ENCODE results near the gene RAB5A. TPM values are rescaled to one million over a fixed set of nuclear protein-coding genes. Genes with fewer than 3 reads are reported as not detected.
"Not testable (repeated sequence)": the region's sequence is repeated elsewhere in the genome, so short reads cannot be mapped to it uniquely, and the experiment has no call there.

The RAB5A gene
- polyA plus RNA-seq (2012; ENCODE audit: missing spikeins) = 26.9 TPM

GRCh38 chr3:19946832-19947548 lies at the start of gene RAB5A:
Gene RAB5A (plus strand): TSS chr3:19947097. CDS start chr3:19950899, 3,802 bp downstream.
- TF ChIP-seq POLR2A (IDR thresholded peaks at IDR 0.05; ENCODE audit: low read depth, low read length) (peak; percentile 75), TAF1 (IDR thresholded peaks at IDR 0.05; ENCODE audit: borderline replicate concordance, low read depth, low read length) (peak; percentile 66; the same call in 1 of the 2 replicates), POLR2AphosphoS5 (IDR thresholded peaks at IDR 0.05; ENCODE audit: low read depth, low read length) (no peak; the same call in 1 of the 2 replicates)
- FAIRE-seq = peak; percentile 98
- DNase-seq (ENCODE audit: insufficient read length) = peak; percentile 85

GRCh38 chr3:19898721-19899120 lies 48.2 kb upstream of the RAB5A start:
- TF ChIP-seq POLR2AphosphoS5 (IDR thresholded peaks at IDR 0.05; ENCODE audit: low read depth, low read length) = no peak
- no peak for TF ChIP-seq POLR2A (IDR thresholded peaks at IDR 0.05; ENCODE audit: low read depth, low read length)
- TF ChIP-seq TAF1 (IDR thresholded peaks at IDR 0.05; ENCODE audit: borderline replicate concordance, low read depth, low read length) = no peak
- DNase-seq (ENCODE audit: insufficient read length) = no peak
- no peak for FAIRE-seq

GRCh38 chr3:19899264-19899663 lies 47.6 kb upstream of the RAB5A start:
- DNase-seq (ENCODE audit: insufficient read length) (no peak), FAIRE-seq (no peak)
- TF ChIP-seq POLR2AphosphoS5 (IDR thresholded peaks at IDR 0.05; ENCODE audit: low read depth, low read length) (no peak), TAF1 (IDR thresholded peaks at IDR 0.05; ENCODE audit: borderline replicate concordance, low read depth, low read length) (no peak), POLR2A (IDR thresholded peaks at IDR 0.05; ENCODE audit: low read depth, low read length) (no peak)

- DNase-seq (ENCODE audit: insufficient read length); FAIRE-seq: not testable (repeated sequence)
These were observed 47.1 kb upstream of the RAB5A start for GRCh38 chr3:19899833-19900232.

- TF ChIP-seq TAF1 (IDR thresholded peaks at IDR 0.05; ENCODE audit: borderline replicate concordance, low read depth, low read length) (no peak), POLR2A (IDR thresholded peaks at IDR 0.05; ENCODE audit: low read depth, low read length) (no peak)
- DNase-seq (ENCODE audit: insufficient read length) (no peak), FAIRE-seq (no peak)
These were observed 45.6 kb upstream of the RAB5A start for GRCh38 chr3:19901337-19901736.

- no peak for DNase-seq (ENCODE audit: insufficient read length)
- TF ChIP-seq POLR2AphosphoS5 (IDR thresholded peaks at IDR 0.05; ENCODE audit: low read depth, low read length) (no peak), POLR2A (IDR thresholded peaks at IDR 0.05; ENCODE audit: low read depth, low read length) (no peak), TAF1 (IDR thresholded peaks at IDR 0.05; ENCODE audit: borderline replicate concordance, low read depth, low read length) (no peak)
- FAIRE-seq = no peak
These were observed 45.0 kb upstream of the RAB5A start for GRCh38 chr3:19901918-19902317.

- DNase-seq (ENCODE audit: insufficient read length) = no peak
- no peak for FAIRE-seq
- TF ChIP-seq POLR2A (IDR thresholded peaks at IDR 0.05; ENCODE audit: low read depth, low read length) = no peak
- TF ChIP-seq TAF1 (IDR thresholded peaks at IDR 0.05; ENCODE audit: borderline replicate concordance, low read depth, low read length) = no peak
These were observed 43.2 kb upstream of the RAB5A start for GRCh38 chr3:19903649-19904048.

- TF ChIP-seq TAF1 (IDR thresholded peaks at IDR 0.05; ENCODE audit: borderline replicate concordance, low read depth, low read length) = no peak
- TF ChIP-seq POLR2AphosphoS5 (IDR thresholded peaks at IDR 0.05; ENCODE audit: low read depth, low read length) = no peak
- no peak for TF ChIP-seq POLR2A (IDR thresholded peaks at IDR 0.05; ENCODE audit: low read depth, low read length)
- no peak for FAIRE-seq
These were observed 39.4 kb upstream of the RAB5A start for GRCh38 chr3:19907523-19907922.

GRCh38 chr3:19911452-19911851 lies 35.4 kb upstream of the RAB5A start:
- DNase-seq (ENCODE audit: insufficient read length) = no peak
- no peak for FAIRE-seq
- TF ChIP-seq TAF1 (IDR thresholded peaks at IDR 0.05; ENCODE audit: borderline replicate concordance, low read depth, low read length) (no peak), POLR2A (IDR thresholded peaks at IDR 0.05; ENCODE audit: low read depth, low read length) (no peak), POLR2AphosphoS5 (IDR thresholded peaks at IDR 0.05; ENCODE audit: low read depth, low read length) (no peak)

More at GRCh38 chr3:19907523-19907922, 39.4 kb upstream of the RAB5A start:
- no peak for DNase-seq (ENCODE audit: insufficient read length)

GRCh38 chr3:19917167-19917566 lies 29.7 kb upstream of the RAB5A start:
- TF ChIP-seq POLR2A (IDR thresholded peaks at IDR 0.05; ENCODE audit: low read depth, low read length) = no peak
- DNase-seq (ENCODE audit: insufficient read length) (no peak), FAIRE-seq (no peak)

GRCh38 chr3:19920401-19921080 lies 26.4 kb upstream of the RAB5A start:
- FAIRE-seq = no peak

GRCh38 chr3:19931180-19931692 lies 15.7 kb upstream of the RAB5A start:
- no peak for DNase-seq (ENCODE audit: insufficient read length)
- no peak for TF ChIP-seq POLR2A (IDR thresholded peaks at IDR 0.05; ENCODE audit: low read depth, low read length)
- TF ChIP-seq POLR2AphosphoS5 (IDR thresholded peaks at IDR 0.05; ENCODE audit: low read depth, low read length) = no peak
- peak; percentile 80 for FAIRE-seq

More at GRCh38 chr3:19920401-19921080, 26.4 kb upstream of the RAB5A start:
- DNase-seq (ENCODE audit: insufficient read length) = no peak
- no peak for TF ChIP-seq POLR2AphosphoS5 (IDR thresholded peaks at IDR 0.05; ENCODE audit: low read depth, low read length)
- TF ChIP-seq POLR2A (IDR thresholded peaks at IDR 0.05; ENCODE audit: low read depth, low read length) = no peak
- TF ChIP-seq TAF1 (IDR thresholded peaks at IDR 0.05; ENCODE audit: borderline replicate concordance, low read depth, low read length) = no peak
